RWPE2 (cell line): ENCODE results near the gene ACOT13.
A peak's percentile ranks its signal among the peaks of the same experiment; 100 is the strongest.

Experiments used
- ATAC-seq: fragments of 200-7000 bp; cut with Tn5 transposase; 3 replicates; pipeline ENCODE4 v1.9.1; 2021; ENCODE audit warnings: low read depth
- DNase-seq: peaks from one replicate; pipeline ENCODE4 v3.0.0-alpha.2; 2020; ENCODE audit warnings: low spot score
- H3K27ac ChIP-seq: fragments of 450-650 bp; 2 replicates; pipeline ENCODE4 v1.5.1; 2017; ENCODE audit warnings: mild to moderate bottlenecking; ENCODE audit not compliant: poor library complexity, severe bottlenecking
- H3K27me3 ChIP-seq: fragments of 250-450 bp; sonication (Bioruptor Pico); 2 replicates; pipeline ENCODE4 v1.5.1; 2021; ENCODE audit warnings: mild to moderate bottlenecking, moderate library complexity; ENCODE audit not compliant: insufficient read depth, poor library complexity, severe bottlenecking
- H3K36me3 ChIP-seq: fragments of 250-450 bp; sonication (Bioruptor Pico); 2 replicates; pipeline ENCODE4 v1.5.1; 2020; ENCODE audit warnings: low read depth, mild to moderate bottlenecking, moderate library complexity
- H3K4me1 ChIP-seq: fragments of 250-450 bp; sonication (Bioruptor Pico); 2 replicates; pipeline ENCODE4 v1.5.1; 2021; ENCODE audit warnings: mild to moderate bottlenecking, moderate library complexity; ENCODE audit not compliant: insufficient read depth, poor library complexity, severe bottlenecking
- H3K4me3 ChIP-seq: fragments of 250-450 bp; sonication (Bioruptor Pico); 2 replicates; pipeline ENCODE4 v1.5.1; 2021; ENCODE audit warnings: mild to moderate bottlenecking, moderate library complexity; ENCODE audit not compliant: severe bottlenecking
- H3K9me3 ChIP-seq: fragments of 250-450 bp; sonication (Bioruptor Pico); 2 replicates; pipeline ENCODE4 v1.5.1; 2021; ENCODE audit warnings: mild to moderate bottlenecking, moderate library complexity; ENCODE audit not compliant: severe bottlenecking
- TF ChIP-seq, protein P1 (sequence below): fragments of 450-650 bp; IDR thresholded peaks from one replicate; pipeline ENCODE4 v1.5.1; 2017; ENCODE audit warnings: mild to moderate bottlenecking, moderate library complexity; ENCODE audit not compliant: poor library complexity, severe bottlenecking

The ACOT13 gene

DNA sequence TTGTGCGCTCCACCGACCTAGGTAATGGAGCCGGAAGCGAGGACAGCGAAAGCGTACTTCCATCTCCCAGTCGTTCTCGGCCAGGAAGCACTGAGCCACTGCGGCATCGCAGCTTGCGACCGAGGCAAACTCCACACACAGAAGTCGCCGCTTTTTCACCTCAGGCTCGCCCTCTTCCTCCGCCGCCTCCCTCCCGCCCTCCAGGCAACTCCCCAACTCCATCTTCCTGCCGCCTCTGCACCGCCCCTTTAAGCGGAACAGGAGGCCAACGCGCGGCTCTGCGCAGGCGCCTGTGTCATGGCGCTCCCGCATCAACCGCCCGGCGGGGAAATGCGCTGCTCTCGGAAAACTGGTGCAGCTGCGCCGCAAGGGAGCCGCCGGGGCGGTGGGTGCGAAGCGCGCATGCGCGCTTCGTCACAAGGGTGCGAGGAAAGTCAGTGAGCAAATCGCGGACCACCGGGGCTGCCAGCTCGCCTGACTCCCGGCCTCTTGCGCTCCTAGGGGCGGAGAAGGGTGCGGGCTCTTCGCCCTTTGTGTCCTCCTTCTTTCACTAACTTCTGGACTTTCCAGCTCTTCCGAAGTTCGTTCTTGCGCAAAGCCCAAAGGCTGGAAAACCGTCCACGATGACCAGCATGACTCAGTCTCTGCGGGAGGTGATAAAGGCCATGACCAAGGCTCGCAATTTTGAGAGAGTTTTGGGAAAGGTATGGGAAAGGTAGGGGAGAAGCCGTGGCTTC, at the start of gene ACOT13, which contains the start of gene TDP2:
Gene ACOT13, plus strand, starts transcription at position 437 of the 737 bp plus-strand sequence. Its CDS starts 187 bp downstream, at position 624.
Gene TDP2, minus strand, starts transcription at position 259 of the 737 bp plus-strand sequence. Its CDS starts 37 bp downstream, at position 222.
- H3K27ac ChIP-seq: peak within 1 kb of the TSS; percentile 49
- H3K27me3 ChIP-seq: no peaks in the 10 kb centered on the region
- peaks cover 3% of the 10 kb centered on the region for H3K4me1 ChIP-seq
- TF ChIP-seq, protein P1, sequence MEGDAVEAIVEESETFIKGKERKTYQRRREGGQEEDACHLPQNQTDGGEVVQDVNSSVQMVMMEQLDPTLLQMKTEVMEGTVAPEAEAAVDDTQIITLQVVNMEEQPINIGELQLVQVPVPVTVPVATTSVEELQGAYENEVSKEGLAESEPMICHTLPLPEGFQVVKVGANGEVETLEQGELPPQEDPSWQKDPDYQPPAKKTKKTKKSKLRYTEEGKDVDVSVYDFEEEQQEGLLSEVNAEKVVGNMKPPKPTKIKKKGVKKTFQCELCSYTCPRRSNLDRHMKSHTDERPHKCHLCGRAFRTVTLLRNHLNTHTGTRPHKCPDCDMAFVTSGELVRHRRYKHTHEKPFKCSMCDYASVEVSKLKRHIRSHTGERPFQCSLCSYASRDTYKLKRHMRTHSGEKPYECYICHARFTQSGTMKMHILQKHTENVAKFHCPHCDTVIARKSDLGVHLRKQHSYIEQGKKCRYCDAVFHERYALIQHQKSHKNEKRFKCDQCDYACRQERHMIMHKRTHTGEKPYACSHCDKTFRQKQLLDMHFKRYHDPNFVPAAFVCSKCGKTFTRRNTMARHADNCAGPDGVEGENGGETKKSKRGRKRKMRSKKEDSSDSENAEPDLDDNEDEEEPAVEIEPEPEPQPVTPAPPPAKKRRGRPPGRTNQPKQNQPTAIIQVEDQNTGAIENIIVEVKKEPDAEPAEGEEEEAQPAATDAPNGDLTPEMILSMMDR: peak; percentile 34
- no peaks in the 10 kb centered on the region for H3K9me3 ChIP-seq
- ATAC-seq (peak; percentile 96), DNase-seq (peak; percentile 93)
- H3K36me3 ChIP-seq: peaks cover 25% of the 10 kb centered on the region
- peak within 1 kb of the TSS; percentile 67 for H3K4me3 ChIP-seq

- Histone ChIP-seq H3K36me3 (no peaks in the 10 kb centered on the region), H3K4me3 (no peak overlapping the region), H3K9me3 (no peaks in the 10 kb centered on the region), H3K27me3 (no peaks in the 10 kb centered on the region), H3K27ac (no peak overlapping the region), H3K4me1 (no peaks in the 10 kb centered on the region)
- DNase-seq: no peak
- TF ChIP-seq, protein P1: no peak
- no peak for ATAC-seq
These were observed 47.2 kb upstream of the ACOT13 start for GRCh38 chr6:24619661-24620060.

- H3K27ac ChIP-seq: no peak overlapping the region
- DNase-seq (no peak), ATAC-seq (no peak)
- no peak overlapping the region for H3K4me3 ChIP-seq
- no peaks in the 10 kb centered on the region for H3K4me1 ChIP-seq
- no peaks in the 10 kb centered on the region for H3K36me3 ChIP-seq
- no peaks in the 10 kb centered on the region for H3K9me3 ChIP-seq
- TF ChIP-seq, protein P1: no peak
- H3K27me3 ChIP-seq: no peaks in the 10 kb centered on the region
These were observed 46.2 kb upstream of the ACOT13 start for GRCh38 chr6:24620637-24621036.

DNA sequence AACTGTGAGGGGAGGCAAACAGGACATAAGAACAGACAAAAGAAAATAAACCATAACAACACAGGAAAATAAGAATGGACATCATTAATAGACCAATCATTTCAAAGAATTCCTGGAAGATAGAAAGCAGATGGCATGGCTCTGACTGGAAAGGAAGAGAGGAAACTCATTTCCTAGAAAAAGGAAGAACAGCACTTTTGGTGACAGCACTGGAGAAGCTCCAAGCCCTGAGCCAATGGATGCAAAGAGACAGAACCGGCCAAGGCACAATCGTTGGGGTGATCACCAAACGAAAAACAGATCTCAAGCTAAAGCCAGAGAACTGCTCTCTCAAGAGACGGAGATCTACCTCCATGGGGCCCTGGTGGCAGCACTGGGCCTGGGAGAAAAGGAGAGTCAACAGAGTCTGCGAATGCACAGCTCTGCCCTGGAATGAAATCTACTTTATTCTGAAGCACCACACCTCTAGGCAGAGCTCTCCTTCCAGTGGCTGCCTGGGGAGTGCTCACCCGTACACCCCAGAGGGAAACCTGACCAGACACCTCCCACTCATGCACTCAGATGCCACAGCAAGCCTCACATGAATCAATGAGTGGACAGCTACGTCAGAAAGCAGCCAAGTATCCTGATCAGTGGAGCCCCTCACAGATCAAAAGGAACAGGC, 45.1 kb upstream of the ACOT13 start:
- Histone ChIP-seq H3K27me3 (no peaks in the 10 kb centered on the region), H3K4me3 (no peak overlapping the region), H3K9me3 (no peaks in the 10 kb centered on the region), H3K4me1 (no peaks in the 10 kb centered on the region), H3K27ac (no peak overlapping the region), H3K36me3 (no peaks in the 10 kb centered on the region)
- TF ChIP-seq, protein P1: no peak
- no peak for ATAC-seq
- DNase-seq: no peak
